NCI-H146 treated with DMSO at 0.1 percent for 48 hours (cell line): Measurements from ENCODE around the gene BANK1.
"Not testable (repeated sequence)": the region's sequence is repeated elsewhere in the genome, so short reads cannot be mapped to it uniquely, and the experiment has no call there.

Experiments used
- DNase-seq: peaks from one replicate; lab custom pipeline; 2025; ENCODE audit not compliant: unreplicated experiment; lab: John Stamatoyannopoulos, UW

Gene BANK1

GRCh38 chr4:101871962-101872676 is 81.6 kb downstream of the BANK1 start:
- no peak for DNase-seq

- no peak for DNase-seq
Observed at GRCh38 chr4:101885574-101885973, 95.0 kb downstream of the BANK1 start.

- no peak for DNase-seq
Observed at GRCh38 chr4:101886826-101887225, 96.3 kb downstream of the BANK1 start.

- DNase-seq: no peak
Observed at GRCh38 chr4:101888472-101888871, 97.9 kb downstream of the BANK1 start.

GRCh38 chr4:101905527-101905926 is 115.0 kb downstream of the BANK1 start:
- not testable (repeated sequence) for DNase-seq

- no peak for DNase-seq
Observed at GRCh38 chr4:101910786-101911373, 120.3 kb downstream of the BANK1 start.

- no peak for DNase-seq
Observed at GRCh38 chr4:101911616-101912015, 121.1 kb downstream of the BANK1 start.

- no peak for DNase-seq
Observed at GRCh38 chr4:101914761-101915160, 124.2 kb downstream of the BANK1 start.

GRCh38 chr4:101919373-101919977 is 128.9 kb downstream of the BANK1 start:
- DNase-seq: no peak

GRCh38 chr4:101921370-101921769 is 130.8 kb downstream of the BANK1 start:
- no peak for DNase-seq

- no peak for DNase-seq
Observed at GRCh38 chr4:101931619-101932018, 141.1 kb downstream of the BANK1 start.

- no peak for DNase-seq
Observed at GRCh38 chr4:101933855-101934254, 143.3 kb downstream of the BANK1 start.

GRCh38 chr4:101938836-101939235 is 148.3 kb downstream of the BANK1 start:
- DNase-seq: no peak

GRCh38 chr4:101941816-101942358 is 151.4 kb downstream of the BANK1 start:
- no peak for DNase-seq

GRCh38 chr4:101942891-101943290 is 152.4 kb downstream of the BANK1 start:
- DNase-seq: no peak

GRCh38 chr4:101944649-101945048 is 154.1 kb downstream of the BANK1 start:
- DNase-seq: no peak

GRCh38 chr4:101948055-101948454 is 157.5 kb downstream of the BANK1 start:
- DNase-seq: no peak

GRCh38 chr4:101948951-101949350 is 158.4 kb downstream of the BANK1 start:
- no peak for DNase-seq

GRCh38 chr4:101950258-101950979 is 159.9 kb downstream of the BANK1 start:
- DNase-seq: no peak

GRCh38 chr4:101952985-101953384 is 162.5 kb downstream of the BANK1 start:
- no peak for DNase-seq

- DNase-seq: no peak
Observed at GRCh38 chr4:101953949-101954348, 163.4 kb downstream of the BANK1 start.
